GM12865 (cell line): Measurements from ENCODE around the gene DCLK1.

Source experiments
- DNase-seq: peaks from one replicate; pipeline ENCODE4 v3.0.0; 2010; ENCODE audit warnings: low read depth
- H3K4me3 ChIP-seq: 2 replicates; pipeline ENCODE4 v1.5.1; 2011; ENCODE audit warnings: mild to moderate bottlenecking, low read depth, low read length, control low read depth
- CTCF ChIP-seq: IDR thresholded peaks from 2 replicates; pipeline ENCODE4 v1.5.1; 2011; ENCODE audit warnings: low read length, control low read depth, low read depth, inconsistent platforms; ENCODE audit not compliant: insufficient read depth; ENCODE audit errors: missing control alignments

The DCLK1 gene

DNA sequence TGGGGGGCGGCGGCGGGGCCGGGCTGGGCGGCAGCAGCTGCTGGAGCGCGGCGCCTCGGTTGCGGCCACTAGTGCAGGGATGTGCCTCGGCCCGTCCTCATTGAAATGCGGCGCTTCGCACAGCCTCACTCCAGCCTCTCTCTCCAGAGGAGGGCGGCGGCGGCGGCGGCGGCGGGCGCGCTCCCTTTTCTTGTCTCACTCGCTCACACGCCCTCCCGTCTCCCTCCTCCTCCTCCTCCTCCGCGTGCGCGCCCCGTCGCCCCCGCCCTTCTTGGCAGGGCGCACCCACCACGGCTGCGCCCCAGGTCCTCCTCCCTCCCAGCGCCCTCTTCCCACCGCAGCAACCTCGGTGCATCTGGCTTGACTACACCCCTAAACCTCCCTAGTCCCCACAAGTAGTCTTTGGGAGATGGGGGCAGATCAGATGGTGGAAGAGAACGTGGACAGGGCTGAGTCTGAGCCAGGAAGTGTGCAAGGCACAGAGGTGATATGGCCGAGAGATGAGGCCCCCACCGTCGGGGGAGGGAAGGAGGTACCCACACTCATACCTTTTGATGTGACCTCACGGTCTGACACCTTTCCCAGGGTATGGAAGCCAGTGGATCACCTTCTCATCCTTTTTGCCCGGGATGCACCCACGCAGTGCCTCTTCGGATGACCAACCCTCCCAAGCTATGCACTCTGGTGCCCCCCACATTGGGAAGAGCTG is at the start of gene DCLK1:
Gene DCLK1 (minus strand): TSS at position 161 of the 709 bp plus-strand sequence.
- H3K4me3 ChIP-seq, result no peak within 1 kb of the TSS
- no peak for DNase-seq
- no peak for TF ChIP-seq CTCF

- DNase-seq, result no peak
- TF ChIP-seq CTCF, result no peak
- H3K4me3 ChIP-seq, result no peak overlapping the region
These were observed 44.4 kb upstream of the DCLK1 start for GRCh38 chr13:36175621-36176020.

GRCh38 chr13:36174923-36175322 is 43.7 kb upstream of the DCLK1 start:
- no peak for TF ChIP-seq CTCF
- no peak for DNase-seq

DNA sequence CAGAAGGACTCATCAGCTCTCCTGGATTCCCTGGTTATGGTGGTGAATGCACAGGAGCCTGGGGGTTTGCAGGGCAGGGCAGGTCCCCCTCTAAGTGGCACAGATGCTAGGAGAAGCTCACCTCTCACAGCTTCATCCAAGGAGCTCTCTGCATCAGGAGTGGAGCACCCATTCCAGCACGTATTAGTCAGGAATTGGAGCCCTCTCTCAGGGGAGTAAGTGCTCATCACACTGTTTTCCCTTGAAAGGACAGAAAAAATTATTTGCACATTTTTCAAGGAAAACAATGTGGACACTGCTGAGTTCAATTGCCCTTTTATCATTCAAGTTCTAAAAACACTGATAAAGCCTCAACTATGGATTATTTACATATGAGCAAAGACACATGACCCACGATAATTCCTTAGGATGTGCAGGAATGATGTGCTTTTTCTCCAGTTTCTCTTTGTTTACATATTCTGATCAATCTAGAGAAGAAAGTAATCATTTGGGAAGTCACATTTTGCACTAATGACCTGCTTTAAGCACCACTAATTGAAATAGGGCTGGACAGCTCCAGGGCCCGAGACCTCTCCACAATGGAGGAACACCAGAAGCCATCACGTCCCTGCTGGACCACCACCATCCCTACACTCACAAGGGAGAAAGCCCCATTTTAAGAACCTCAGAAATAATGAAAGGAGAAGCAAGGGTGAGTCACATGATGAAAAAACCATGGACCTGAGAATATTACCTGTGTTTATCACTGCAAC is 42.6 kb upstream of the DCLK1 start:
- no peak for DNase-seq
- no peak overlapping the region for H3K4me3 ChIP-seq
- TF ChIP-seq CTCF, result no peak

More at GRCh38 chr13:36174923-36175322, 43.7 kb upstream of the DCLK1 start:
- no peak overlapping the region for H3K4me3 ChIP-seq

DNA sequence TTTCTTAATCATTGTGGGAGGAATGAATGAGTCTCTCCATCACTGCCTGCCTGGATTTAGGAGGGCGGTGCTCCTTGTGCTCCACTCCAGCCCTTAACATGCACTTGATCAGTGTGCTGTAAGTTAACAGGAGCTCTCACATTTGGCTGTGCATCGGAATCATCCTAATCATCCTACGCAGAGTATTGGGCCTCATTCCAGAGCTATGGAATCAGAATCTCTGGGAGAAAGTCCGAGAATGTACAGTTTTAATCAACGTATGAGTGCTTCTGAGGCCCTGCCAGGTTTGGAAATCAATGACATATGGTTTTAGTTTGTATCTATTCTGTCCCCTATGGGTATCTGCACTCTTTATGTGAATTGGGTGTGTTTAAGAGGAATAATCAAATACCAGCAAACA is 34.9 kb upstream of the DCLK1 start:
- TF ChIP-seq CTCF, result no peak
- no peak overlapping the region for H3K4me3 ChIP-seq
- DNase-seq, result no peak

- H3K4me3 ChIP-seq, result no peak overlapping the region
- TF ChIP-seq CTCF, result no peak
- DNase-seq, result no peak
These were observed 32.7 kb upstream of the DCLK1 start for GRCh38 chr13:36163809-36164308.
